Ishikawa (cell line): ENCODE results near the gene KIAA0513.

Experiments used
- CEBPB ChIP-seq: IDR thresholded peaks from 2 replicates; pipeline ENCODE4 v1.6.1; 2012
- EGR1 ChIP-seq: IDR thresholded peaks from 2 replicates; pipeline ENCODE4 v1.6.1; 2012
- EP300 ChIP-seq: IDR thresholded peaks from 2 replicates; pipeline ENCODE4 v1.6.1; 2012; ENCODE audit warnings: borderline replicate concordance
- MAX ChIP-seq: IDR thresholded peaks from 2 replicates; pipeline ENCODE4 v1.6.1; 2012
- YY1 ChIP-seq: IDR thresholded peaks from 2 replicates; pipeline ENCODE4 v1.6.1; 2012; ENCODE audit warnings: low read depth
- TF ChIP-seq, protein P1 (sequence below): IDR thresholded peaks from 2 replicates; pipeline ENCODE4 v1.6.1; 2012

DNA sequence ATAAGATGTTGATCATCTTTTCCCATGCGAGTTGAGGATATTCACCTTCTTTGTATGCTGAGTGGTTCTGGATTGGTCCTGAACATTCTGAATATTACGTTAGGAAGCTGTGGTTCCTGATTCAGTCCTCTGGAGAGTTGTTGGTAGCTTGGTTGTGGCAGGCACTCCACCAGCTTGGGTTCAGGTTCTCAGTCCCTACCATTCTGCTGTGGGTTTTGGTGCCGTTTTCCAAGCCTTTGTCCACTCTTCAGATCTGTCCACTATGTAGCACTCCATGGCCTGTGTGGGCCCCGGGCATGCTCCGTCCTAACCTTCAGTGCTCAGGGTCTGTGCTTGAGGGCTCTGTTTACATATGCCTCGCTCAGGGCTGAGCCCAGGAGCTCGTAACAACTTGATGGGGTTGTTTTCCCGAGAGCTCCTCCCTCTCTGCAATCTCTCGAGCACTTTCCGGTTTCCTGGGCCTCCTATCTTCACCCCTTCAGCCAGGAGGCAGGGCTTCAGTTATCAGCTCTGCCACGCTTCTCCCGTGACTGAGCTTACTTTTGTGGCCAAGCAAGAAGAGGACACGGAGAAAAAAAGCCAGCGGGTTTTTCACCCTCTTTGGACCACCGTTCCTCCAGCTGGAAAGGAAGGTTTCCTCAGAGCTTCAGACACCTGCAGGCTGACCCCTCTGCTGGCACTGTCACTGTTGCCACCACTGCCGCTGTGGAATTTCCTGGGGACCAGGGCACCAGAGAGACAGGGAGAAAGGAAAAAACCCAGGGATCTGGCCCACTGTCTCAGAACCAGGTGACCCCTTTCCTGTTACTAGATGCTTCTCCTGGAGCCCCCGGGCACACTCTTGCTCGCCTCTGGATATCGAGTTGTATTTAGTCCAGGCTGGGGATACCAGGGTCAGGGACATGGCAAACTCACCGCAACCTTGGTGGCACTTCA, 19.6 kb downstream of the KIAA0513 start:
- TF ChIP-seq YY1 (no peak), EP300 (no peak), EGR1 (no peak), MAX (no peak), CEBPB (no peak)
- TF ChIP-seq, protein P1, sequence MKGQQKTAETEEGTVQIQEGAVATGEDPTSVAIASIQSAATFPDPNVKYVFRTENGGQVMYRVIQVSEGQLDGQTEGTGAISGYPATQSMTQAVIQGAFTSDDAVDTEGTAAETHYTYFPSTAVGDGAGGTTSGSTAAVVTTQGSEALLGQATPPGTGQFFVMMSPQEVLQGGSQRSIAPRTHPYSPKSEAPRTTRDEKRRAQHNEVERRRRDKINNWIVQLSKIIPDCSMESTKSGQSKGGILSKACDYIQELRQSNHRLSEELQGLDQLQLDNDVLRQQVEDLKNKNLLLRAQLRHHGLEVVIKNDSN = no peak
